H1 (cell line): Measurements from ENCODE around the gene OTOP1.

Experiments
- BRCA1 ChIP-seq: IDR thresholded peaks from 2 replicates; pipeline ENCODE4 v1.6.1; 2012; ENCODE audit warnings: low read depth, low read length, improper control_type of control experiment
- CEBPB ChIP-seq: IDR thresholded peaks from 2 replicates; pipeline ENCODE4 v1.6.1; 2012; ENCODE audit warnings: low read depth, low read length
- CHD1 ChIP-seq: IDR thresholded peaks from 2 replicates; pipeline ENCODE4 v1.6.1; 2012; ENCODE audit warnings: low read depth, low read length, improper control_type of control experiment
- EGR1 ChIP-seq: IDR thresholded peaks from 2 replicates; pipeline ENCODE4 v1.6.1; 2011; ENCODE audit warnings: low read depth, low read length, borderline replicate concordance
- GTF2F1 ChIP-seq: IDR thresholded peaks from 2 replicates; pipeline ENCODE4 v1.6.1; 2012; ENCODE audit warnings: low read depth, low read length, improper control_type of control experiment, borderline replicate concordance
- JUND ChIP-seq: IDR thresholded peaks from 2 replicates; pipeline ENCODE4 v1.6.1; 2011; ENCODE audit warnings: mild to moderate bottlenecking, improper control_type of control experiment, low read length
- POLR2A ChIP-seq, 2 experiments: IDR thresholded peaks; 1 replicate in 1 of 2; 2 replicates in 1 of 2; pipeline ENCODE4 v1.6.1; 2011; ENCODE audit warnings: low read depth in 2 of 2, low read length in 2 of 2, mild to moderate bottlenecking in 2 of 2; ENCODE audit errors: control extremely low read depth in 1 of 2
- RAD21 ChIP-seq, 2 experiments: IDR thresholded peaks in 1 of 2; conservative IDR thresholded peaks in 1 of 2; 2 replicates each; pipeline ENCODE4 v1.6.1; 2011; ENCODE audit warnings: low read depth in 2 of 2, low read length in 2 of 2, improper control_type of control experiment in 1 of 2, inconsistent platforms in 1 of 2, mild to moderate bottlenecking in 1 of 2, moderate library complexity in 1 of 2
- RNF2 ChIP-seq: fragments of 200-900, 300-1000 bp; sonication (generic); IDR thresholded peaks from 2 replicates; pipeline ENCODE4 v1.7.1; 2016; ENCODE audit warnings: borderline replicate concordance, low read depth, mild to moderate bottlenecking, antibody characterized with exemption, low read length; ENCODE audit not compliant: poor library complexity, severe bottlenecking; ENCODE audit errors: missing control alignments
- SUZ12 ChIP-seq: fragments of 200-600 bp; sonication (generic); IDR thresholded peaks from 2 replicates; pipeline ENCODE4 v1.6.1; 2012; ENCODE audit warnings: mild to moderate bottlenecking, inconsistent platforms, low read length, moderate library complexity, mixed read lengths
- TAF1 ChIP-seq: IDR thresholded peaks from 2 replicates; pipeline ENCODE4 v1.6.1; 2011; ENCODE audit warnings: mild to moderate bottlenecking, low read depth, low read length
- TF ChIP-seq, protein P1 (sequence below), 3 experiments: IDR thresholded peaks; 1 replicate in 2 of 3; 2 replicates in 1 of 3; pipeline versions ENCODE4 v1.5.1 to v1.6.1; 2011; ENCODE audit warnings: low read length in 3 of 3, mild to moderate bottlenecking in 3 of 3, inconsistent platforms in 2 of 3, low read depth in 1 of 3, moderate library complexity in 1 of 3; ENCODE audit not compliant: insufficient read depth in 1 of 3; ENCODE audit errors: control extremely low read depth in 1 of 3
- TF ChIP-seq, protein P2 (sequence below): IDR thresholded peaks from 2 replicates; pipeline ENCODE4 v1.6.1; 2011; ENCODE audit warnings: low read length, improper control_type of control experiment

DNA sequence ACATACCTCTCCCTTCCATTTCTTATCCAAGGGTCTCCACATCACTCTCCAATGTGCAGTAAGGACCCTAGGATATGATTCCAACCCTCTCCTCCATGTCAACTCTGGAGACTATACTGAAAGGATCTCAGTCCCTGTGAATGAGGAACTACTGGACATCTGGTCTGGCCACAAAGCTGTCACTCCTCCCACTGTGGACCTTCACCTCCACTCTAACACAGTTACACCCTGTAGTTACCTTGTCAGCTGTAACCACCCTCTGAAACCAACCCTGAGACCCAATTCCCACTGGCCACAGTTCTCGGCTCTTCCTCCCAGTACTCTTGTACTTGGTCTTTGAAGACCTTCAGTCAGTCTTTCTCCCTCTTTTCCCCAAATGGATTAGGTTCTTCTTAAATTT is 18.4 kb upstream of the OTOP1 start:
- TF ChIP-seq, protein P1, sequence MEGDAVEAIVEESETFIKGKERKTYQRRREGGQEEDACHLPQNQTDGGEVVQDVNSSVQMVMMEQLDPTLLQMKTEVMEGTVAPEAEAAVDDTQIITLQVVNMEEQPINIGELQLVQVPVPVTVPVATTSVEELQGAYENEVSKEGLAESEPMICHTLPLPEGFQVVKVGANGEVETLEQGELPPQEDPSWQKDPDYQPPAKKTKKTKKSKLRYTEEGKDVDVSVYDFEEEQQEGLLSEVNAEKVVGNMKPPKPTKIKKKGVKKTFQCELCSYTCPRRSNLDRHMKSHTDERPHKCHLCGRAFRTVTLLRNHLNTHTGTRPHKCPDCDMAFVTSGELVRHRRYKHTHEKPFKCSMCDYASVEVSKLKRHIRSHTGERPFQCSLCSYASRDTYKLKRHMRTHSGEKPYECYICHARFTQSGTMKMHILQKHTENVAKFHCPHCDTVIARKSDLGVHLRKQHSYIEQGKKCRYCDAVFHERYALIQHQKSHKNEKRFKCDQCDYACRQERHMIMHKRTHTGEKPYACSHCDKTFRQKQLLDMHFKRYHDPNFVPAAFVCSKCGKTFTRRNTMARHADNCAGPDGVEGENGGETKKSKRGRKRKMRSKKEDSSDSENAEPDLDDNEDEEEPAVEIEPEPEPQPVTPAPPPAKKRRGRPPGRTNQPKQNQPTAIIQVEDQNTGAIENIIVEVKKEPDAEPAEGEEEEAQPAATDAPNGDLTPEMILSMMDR (IDR thresholded peaks at IDR 0.05; ENCODE audit: control extremely low read depth in 1 of 3, insufficient read depth in 1 of 3, low read depth in 1 of 3, low read length in 3 of 3) = no peak
- no peak for TF ChIP-seq GTF2F1
- TF ChIP-seq TAF1 = no peak
- TF ChIP-seq POLR2A (IDR thresholded peaks at IDR 0.05; ENCODE audit: control extremely low read depth in 1 of 2, low read depth in 2 of 2, low read length in 2 of 2) = no peak
- TF ChIP-seq JUND = no peak
- TF ChIP-seq BRCA1 = no peak
- TF ChIP-seq, protein P2, sequence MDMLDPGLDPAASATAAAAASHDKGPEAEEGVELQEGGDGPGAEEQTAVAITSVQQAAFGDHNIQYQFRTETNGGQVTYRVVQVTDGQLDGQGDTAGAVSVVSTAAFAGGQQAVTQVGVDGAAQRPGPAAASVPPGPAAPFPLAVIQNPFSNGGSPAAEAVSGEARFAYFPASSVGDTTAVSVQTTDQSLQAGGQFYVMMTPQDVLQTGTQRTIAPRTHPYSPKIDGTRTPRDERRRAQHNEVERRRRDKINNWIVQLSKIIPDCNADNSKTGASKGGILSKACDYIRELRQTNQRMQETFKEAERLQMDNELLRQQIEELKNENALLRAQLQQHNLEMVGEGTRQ = no peak
- no peak for TF ChIP-seq RNF2
- TF ChIP-seq EGR1 = no peak
- no peak for TF ChIP-seq SUZ12
- TF ChIP-seq CEBPB = no peak
- TF ChIP-seq CHD1 = no peak
- TF ChIP-seq RAD21 (IDR thresholded peaks at IDR 0.05 in 1 of 2, conservative IDR thresholded peaks at IDR 0.05 in 1 of 2; ENCODE audit: low read depth in 2 of 2, low read length in 2 of 2) = no peak
